Measurements from ENCODE around the gene FGD2. TPM values are rescaled to one million over a fixed set of nuclear protein-coding genes. Genes with fewer than 3 reads are reported as not detected.

Gene FGD2, protein sequence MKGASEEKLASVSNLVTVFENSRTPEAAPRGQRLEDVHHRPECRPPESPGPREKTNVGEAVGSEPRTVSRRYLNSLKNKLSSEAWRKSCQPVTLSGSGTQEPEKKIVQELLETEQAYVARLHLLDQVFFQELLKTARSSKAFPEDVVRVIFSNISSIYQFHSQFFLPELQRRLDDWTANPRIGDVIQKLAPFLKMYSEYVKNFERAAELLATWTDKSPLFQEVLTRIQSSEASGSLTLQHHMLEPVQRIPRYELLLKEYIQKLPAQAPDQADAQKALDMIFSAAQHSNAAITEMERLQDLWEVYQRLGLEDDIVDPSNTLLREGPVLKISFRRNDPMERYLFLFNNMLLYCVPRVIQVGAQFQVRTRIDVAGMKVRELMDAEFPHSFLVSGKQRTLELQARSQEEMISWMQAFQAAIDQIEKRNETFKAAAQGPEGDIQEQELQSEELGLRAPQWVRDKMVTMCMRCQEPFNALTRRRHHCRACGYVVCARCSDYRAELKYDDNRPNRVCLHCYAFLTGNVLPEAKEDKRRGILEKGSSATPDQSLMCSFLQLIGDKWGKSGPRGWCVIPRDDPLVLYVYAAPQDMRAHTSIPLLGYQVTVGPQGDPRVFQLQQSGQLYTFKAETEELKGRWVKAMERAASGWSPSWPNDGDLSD
- total RNA-seq, result not detected

DNA sequence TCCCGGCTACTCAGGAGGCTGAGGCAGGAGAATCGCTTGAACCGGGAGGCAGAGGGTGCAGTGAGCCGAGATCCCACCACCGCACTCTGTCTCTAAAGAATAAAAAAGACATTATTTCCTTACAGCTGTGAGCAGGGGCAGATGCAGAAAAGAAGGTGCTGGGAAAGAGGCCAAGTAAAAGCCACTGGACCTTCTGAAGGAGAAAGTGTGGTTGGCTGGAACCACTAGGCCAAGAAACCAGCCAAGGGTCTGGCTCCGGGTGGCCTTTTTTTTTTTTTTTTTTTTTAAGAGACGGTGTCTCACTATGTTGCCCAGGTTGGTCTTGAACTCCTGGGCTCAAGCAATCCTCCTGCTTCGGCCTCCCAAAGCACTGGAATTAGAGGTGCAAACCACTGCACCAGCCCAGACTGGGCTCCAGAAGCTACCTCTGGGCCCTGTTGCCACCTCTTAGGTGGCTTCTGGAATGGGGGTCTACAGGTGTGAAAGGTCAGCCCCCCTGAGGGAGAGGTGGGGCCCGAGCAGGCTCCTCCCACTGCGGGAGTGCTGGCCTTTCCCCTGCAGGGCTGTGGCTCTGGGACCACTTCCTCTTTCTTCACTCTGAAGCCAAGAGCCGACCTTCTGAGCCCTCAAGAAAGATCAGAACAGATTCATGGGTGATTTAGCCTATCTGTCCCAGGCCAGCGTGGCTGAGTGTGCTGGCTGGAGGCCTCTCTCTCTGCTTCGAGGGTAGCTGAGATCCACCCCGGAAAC, at the start of gene FGD2:
Gene FGD2, plus strand, starts transcription at position 595 of the 750 bp plus-strand sequence. CDS start 163 bp downstream, outside the sequence.
- DNase-seq, result no peak

GRCh38 chr6:36955671-36956445, 49.6 kb upstream of the FGD2 start:
- no peak for DNase-seq

DNA sequence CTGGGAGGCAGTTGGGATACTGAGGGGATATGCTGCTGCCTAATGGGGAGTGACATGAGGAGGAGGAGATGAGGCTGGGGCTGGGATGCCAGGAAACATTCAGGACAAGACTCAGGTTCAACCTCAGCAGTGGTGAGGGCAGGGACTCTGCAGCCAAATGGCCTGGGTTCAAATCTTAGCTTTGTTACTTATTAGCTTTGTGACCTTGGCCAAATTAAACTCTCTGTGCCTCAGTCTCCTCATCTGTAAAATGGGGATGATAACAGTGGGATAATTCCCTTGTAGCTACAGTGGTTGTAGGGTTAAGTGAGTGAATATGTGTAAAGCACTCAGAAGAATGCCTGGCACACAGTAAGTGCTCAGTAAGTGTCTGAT, 49.0 kb upstream of the FGD2 start:
- DNase-seq, result no peak

DNA sequence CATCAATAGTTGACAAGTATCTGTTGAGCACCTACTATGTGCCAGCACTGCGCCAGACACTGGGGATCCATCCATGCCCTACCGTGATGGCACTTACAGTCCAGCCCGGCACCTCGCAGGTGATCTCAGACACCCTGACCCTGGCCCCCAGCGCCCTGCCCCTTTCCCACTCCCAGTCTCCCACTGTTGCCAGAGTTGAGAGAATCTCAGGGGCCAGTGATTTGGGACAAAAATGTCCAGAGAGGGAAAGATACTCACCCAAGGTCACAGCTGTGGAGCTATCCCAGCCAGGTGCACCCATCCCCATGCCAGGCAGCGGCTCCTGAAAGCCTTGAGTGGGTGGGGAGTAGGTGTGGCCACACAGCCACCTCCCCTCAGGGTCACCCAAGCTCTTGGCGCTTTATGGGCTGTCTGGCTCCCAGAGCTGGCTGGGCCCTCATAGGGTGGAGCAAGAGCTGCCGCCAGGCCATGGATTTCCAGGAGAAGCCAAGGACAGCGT, 47.6 kb upstream of the FGD2 start:
- no peak for DNase-seq

DNA sequence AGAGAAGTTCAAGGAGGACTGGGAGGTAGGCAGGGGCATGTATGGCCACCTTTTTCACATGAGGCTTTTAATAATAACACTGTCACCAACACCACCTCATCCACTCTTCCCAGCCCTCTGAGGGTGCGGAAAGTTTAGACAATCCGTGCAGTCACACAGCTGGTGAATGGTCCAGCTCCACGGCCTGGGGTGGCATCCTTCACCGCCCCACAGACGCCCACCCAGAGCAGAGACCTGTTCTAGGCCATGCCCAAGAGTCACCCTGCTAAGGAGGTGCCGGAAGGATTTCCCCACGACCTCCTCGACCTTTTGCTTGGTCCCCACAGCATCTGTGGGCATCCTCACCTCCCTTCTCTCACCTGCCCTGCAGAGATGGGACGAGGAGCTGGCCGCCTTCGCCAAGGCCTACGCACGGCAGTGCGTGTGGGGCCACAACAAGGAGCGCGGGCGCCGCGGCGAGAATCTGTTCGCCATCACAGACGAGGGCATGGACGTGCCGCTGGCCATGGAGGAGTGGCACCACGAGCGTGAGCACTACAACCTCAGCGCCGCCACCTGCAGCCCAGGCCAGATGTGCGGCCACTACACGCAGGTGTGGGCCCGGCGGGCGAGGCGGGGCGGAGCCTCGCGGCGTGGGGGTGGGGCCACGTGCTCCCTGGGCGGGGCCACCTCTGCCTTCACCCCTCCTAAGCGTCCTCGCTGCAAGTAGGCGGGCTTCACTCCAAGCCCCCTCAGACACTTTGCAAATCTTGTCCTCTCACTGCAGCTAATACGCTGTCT, 46.5 kb upstream of the FGD2 start:
- no peak for DNase-seq

DNA sequence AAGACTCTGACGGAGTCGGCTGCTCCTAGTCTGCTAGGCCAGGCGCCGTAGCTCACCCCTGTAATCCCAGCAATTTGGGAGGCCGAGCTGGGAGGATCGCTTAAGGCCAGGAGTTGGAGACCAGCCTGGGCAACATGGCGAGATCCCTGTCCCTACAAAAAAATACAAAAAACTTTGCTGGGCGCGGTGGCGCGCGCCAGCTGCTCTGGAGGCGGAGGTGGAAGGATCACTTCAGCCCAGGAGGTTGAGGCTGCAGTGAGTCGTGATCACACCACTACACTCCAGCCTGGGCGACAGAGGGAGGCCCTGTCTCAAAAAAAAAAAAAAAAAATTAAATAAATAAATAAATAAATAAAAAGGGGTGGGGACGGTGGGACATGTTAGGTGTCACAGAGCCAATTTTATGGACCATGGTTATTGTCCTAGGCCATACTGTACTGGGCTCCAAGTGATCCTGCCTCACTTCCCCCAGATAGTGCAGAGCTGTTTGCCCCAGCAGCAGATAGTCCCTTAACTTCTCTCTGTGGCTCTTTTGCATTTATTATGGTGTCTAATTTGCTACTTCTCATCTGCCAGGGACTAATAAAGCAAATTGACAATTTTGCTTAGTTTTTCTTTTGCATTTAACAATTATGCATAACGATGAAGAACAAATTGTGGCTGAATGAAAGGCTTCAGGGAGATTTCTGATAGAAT, 45.8 kb upstream of the FGD2 start:
- no peak for DNase-seq

- DNase-seq, result no peak
Measured at GRCh38 chr6:36961441-36962435, 43.7 kb upstream of the FGD2 start.

DNA sequence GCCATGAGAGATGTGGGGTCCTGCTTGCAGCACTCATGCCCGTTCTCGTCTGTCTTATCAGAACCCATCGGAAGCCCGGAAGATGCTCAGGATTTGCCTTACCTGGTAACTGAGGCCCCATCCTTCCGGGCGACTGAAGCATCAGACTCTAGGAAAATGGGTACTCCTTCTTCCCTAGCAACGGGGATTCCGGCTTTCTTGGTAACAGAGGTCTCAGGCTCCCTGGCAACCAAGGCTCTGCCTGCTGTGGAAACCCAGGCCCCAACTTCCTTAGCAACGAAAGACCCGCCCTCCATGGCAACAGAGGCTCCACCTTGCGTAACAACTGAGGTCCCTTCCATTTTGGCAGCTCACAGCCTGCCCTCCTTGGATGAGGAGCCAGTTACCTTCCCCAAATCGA, 42.6 kb upstream of the FGD2 start:
- peak; percentile 70 for DNase-seq

DNA sequence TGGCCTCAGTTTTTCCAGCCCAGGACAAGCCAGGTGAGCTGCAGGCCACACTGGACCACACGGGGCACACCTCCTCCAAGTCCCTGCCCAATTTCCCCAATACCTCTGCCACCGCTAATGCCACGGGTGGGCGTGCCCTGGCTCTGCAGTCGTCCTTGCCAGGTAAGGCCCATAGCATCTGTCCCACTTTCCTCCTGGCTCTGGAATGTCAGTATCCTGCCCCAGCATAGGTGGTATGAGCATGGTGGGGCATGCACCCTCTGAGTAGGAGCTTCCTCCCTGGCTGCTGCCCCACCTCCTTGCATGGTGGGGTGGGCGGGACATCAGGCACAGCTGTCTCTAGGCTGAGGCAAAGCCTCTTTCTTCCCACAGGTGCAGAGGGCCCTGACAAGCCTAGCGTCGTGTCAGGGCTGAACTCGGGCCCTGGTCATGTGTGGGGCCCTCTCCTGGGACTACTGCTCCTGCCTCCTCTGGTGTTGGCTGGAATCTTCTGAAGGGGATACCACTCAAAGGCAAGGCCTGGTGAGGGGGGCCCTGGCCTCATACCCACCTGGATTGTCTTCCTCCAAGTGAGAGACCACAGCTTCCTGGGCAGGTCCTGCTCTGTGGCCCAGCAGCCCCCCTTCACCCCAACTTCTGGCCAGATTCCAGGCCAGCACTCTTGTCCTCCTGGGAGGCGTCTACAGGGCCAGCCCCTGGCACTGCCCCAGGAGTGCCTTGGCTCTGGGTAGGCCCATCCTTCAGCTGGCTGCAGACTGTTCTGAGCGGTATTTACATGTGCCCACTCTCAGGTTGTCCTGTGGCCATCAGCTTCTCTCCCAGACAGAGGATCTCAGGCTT, 41.8 kb upstream of the FGD2 start:
- DNase-seq, result no peak

DNA sequence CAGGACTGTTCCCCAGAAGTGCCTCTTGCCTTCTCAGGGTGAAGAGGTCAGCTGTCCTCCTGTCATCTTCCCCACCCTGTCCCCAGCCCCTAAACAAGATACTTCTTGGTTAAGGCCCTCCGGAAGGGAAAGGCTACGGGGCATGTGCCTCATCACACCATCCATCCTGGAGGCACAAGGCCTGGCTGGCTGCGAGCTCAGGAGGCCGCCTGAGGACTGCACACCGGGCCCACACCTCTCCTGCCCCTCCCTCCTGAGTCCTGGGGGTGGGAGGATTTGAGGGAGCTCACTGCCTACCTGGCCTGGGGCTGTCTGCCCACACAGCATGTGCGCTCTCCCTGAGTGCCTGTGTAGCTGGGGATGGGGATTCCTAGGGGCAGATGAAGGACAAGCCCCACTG, 41.1 kb upstream of the FGD2 start:
- no peak for DNase-seq

DNA sequence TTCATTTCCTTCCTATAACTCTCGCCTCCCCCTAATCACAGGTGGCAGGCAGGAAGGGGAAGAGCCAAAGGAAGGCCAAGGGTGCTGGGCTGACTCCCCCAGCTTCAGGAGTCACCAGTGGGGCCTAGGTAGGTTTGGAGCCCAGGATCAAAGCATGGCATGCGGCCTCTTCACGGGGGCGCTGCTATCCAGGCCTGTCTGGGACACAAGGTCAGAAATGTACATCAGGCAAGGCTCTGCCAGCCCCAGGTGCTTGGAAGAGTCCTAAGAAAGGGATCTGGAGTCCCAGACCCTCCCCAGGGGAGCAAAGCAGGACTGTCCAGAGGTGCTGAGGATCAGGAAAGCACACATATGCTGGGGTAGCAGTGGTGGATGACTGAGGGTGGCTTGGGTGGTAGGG, 40.5 kb upstream of the FGD2 start:
- no peak for DNase-seq

DNA sequence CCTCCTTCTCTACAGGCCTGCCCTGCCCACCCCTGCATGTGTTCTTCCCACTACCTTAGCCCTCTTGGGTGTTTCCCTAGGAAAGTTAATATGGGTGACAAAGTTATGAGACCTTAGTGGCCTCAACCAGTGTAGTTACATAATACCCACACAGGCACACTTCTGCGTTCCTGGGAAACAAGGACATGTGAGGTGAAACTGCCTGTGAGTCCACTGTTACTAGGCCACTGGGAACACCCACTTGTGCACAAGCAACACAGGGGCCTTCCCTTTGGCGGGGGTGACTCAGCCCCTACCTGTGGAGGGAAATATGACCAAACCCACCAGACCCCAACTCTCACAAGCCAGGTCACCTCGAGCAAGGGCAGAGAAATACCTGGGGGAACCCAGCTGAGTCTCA, 38.2 kb upstream of the FGD2 start:
- DNase-seq, result no peak

DNA sequence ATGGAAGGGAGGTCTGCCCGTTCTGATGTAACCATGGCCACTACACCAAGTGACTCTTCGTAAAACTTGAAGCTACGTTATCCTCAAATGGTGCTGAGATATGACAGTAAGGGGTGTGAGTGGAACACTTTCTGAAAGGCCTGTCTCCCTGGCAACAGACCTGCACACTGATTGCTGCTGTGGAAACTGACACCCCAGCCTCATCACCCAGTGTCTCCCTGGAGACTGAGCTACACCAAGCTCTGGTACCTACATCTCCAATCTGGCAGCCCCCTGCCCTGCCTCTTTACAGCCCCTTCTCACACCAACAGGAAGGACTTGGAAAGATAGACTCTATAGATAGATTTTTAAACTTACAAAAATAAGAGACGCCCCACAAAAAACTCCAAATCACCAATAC, 37.7 kb upstream of the FGD2 start:
- DNase-seq, result no peak

DNA sequence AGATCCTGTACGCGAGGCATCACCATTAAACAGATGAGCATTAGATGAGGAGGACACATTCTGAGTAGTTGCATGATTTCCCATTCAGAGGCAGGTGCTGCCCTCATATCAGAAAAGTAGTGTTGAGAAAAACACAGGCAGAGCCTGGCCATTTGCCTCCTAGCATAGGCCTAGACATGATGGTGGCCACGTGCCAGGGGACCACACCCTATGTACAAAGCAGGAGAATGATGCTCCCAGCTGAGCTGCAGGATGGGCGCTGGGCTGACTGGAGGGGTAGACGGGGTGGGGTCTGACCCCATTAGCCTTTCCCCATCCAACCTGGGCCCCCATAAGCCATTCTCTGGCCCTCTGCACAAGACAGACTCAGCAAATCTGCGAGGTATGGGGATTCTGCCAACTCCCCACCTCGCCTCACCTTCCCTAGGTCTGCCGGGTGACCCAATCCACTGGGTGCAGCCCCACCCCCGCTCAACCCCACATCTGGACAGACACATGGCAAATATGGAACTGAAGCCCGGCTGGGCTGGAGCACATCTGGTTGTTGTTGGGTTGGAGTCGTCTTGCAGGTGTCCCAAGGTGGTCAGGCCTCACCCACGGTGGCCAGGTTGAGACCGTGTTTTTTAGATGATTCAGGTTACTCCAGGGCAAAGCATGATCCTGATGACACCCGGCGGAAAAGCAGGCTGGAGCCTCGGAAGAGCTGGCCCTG, 37.0 kb upstream of the FGD2 start:
- DNase-seq, result no peak

- DNase-seq, result no peak
Measured at GRCh38 chr6:36969240-36969691, 36.2 kb upstream of the FGD2 start.

GRCh38 chr6:36969988-36970891, 35.2 kb upstream of the FGD2 start:
- no peak for DNase-seq

Data from effector CD4-positive, alpha-beta T cell (primary cell).